ENCODE results near the gene GDF7. TPM values are rescaled to one million over a fixed set of nuclear protein-coding genes. Genes with fewer than 3 reads are reported as not detected.

The GDF7 gene
- total RNA-seq, 1 experiment from 2014 or later, result 0.04 TPM

DNA sequence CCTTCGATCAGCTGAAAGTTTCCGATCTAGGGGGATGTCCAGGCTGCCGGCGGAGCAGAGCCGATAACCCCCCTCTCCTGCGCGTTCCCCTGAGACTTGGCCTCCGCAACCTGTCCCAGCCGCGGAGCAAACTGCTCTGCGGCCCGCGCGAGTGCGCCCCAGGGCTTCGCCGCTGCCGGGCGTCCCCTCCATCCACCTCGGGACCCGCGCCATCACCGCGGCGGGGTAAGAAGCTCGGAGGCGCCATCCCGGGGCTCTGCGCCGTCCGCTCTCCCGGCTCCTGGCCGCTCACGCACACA lies 990 bp upstream of the GDF7 start:
- Histone ChIP-seq H4K8ac (replicated peaks; ENCODE audit: insufficient read length, low read depth, low read length) (no peak overlapping the region), H3K79me1 (ENCODE audit: insufficient read depth, low read depth, low read length, poor library complexity, severe bottlenecking) (no peaks in the 10 kb centered on the region), H2AFZ (ENCODE audit: low read length) (no peak overlapping the region), H3K4me1 (ENCODE audit: insufficient read depth, low read length) (no peaks in the 10 kb centered on the region), H2AK5ac (ENCODE audit: insufficient read length, low read length) (no peak overlapping the region), H2BK5ac (ENCODE audit: insufficient read length, low read length) (no peak overlapping the region), H2BK120ac (ENCODE audit: low read depth, low read length, poor library complexity, severe bottlenecking) (no peak overlapping the region), H3K9ac (ENCODE audit: extremely low read depth, insufficient read length, low read length) (no peak overlapping the region), H4K5ac (ENCODE audit: insufficient read length, low read depth, low read length) (no peak overlapping the region), H3K4me2 (ENCODE audit: insufficient read depth, insufficient read length, low read length) (peak overlapping the region; percentile 58), H2BK20ac (ENCODE audit: low read depth, low read length, poor library complexity, severe bottlenecking) (no peak overlapping the region), H3K14ac (ENCODE audit: insufficient read depth, low read length) (no peak overlapping the region), H2BK12ac (ENCODE audit: insufficient read length, low read depth, low read length) (no peak overlapping the region), H4K20me1 (ENCODE audit: control insufficient read depth, insufficient read depth, insufficient read length) (no peaks in the 10 kb centered on the region), H3K27ac (ENCODE audit: insufficient read length, low read depth, low read length) (no peak overlapping the region), H3K56ac (ENCODE audit: insufficient read length, low read depth, low read length) (no peak overlapping the region), H3K23ac (ENCODE audit: insufficient read length, low read depth, low read length) (no peak overlapping the region), H4K91ac (ENCODE audit: insufficient read length, low read depth, low read length) (no peak overlapping the region), H3K18ac (ENCODE audit: insufficient read length, low read depth, low read length) (no peak overlapping the region), H3K23me2 (ENCODE audit: insufficient read length, low read depth, low read length, poor library complexity, severe bottlenecking) (peaks cover 18% of the 10 kb centered on the region), H3K27me3 (ENCODE audit: insufficient read depth, low read length) (peaks cover 82% of the 10 kb centered on the region), H3K9me3 (ENCODE audit: control insufficient read depth, low read depth, low read length) (no peaks in the 10 kb centered on the region), H3K4ac (ENCODE audit: low read depth, low read length) (no peak overlapping the region), H3K79me2 (ENCODE audit: insufficient read depth, low read length) (no peaks in the 10 kb centered on the region), H2BK15ac (ENCODE audit: low read depth, low read length) (no peak overlapping the region), H3T11ph (ENCODE audit: low read length) (no peak overlapping the region)
- peaks cover 96% of the 10 kb centered on the region for H3K27me3 Mint-ChIP-seq (ENCODE audit: low read depth)
- no CpG with 5 or more reads among the region's 34 CpGs for WGBS (ENCODE audit: extremely low coverage, insufficient read length, low lambda C conversion rate)
- TF ChIP-seq, protein P1, sequence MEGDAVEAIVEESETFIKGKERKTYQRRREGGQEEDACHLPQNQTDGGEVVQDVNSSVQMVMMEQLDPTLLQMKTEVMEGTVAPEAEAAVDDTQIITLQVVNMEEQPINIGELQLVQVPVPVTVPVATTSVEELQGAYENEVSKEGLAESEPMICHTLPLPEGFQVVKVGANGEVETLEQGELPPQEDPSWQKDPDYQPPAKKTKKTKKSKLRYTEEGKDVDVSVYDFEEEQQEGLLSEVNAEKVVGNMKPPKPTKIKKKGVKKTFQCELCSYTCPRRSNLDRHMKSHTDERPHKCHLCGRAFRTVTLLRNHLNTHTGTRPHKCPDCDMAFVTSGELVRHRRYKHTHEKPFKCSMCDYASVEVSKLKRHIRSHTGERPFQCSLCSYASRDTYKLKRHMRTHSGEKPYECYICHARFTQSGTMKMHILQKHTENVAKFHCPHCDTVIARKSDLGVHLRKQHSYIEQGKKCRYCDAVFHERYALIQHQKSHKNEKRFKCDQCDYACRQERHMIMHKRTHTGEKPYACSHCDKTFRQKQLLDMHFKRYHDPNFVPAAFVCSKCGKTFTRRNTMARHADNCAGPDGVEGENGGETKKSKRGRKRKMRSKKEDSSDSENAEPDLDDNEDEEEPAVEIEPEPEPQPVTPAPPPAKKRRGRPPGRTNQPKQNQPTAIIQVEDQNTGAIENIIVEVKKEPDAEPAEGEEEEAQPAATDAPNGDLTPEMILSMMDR (conservative IDR thresholded peaks at IDR 0.05), result no peak
- H3K4me3 Mint-ChIP-seq, result peak overlapping the region; percentile 59 to 85
- H3K9me3 Mint-ChIP-seq, result peaks cover 0 to 2% of the 10 kb centered on the region in 2 experiments; a peak in 2 of 5 replicates
- peaks cover 11 to 45% of the 10 kb centered on the region in 2 experiments for H3K4me1 Mint-ChIP-seq
- DNase-seq, result no peak
- no peak overlapping the region for H3K27ac Mint-ChIP-seq
- no peaks in the 10 kb centered on the region for H3K36me3 Mint-ChIP-seq (ENCODE audit: insufficient read depth in 1 of 3, low read depth in 3 of 3)

All from H9 (cell line).